GM18867 (cell line): ENCODE measurements around the gene SAFB2.

Experiments used
- ATAC-seq: cut with Tn5 transposase; IDR thresholded peaks from one replicate; pipeline ENCODE4 v1.9.1; 2021; ENCODE audit warnings: mild to moderate bottlenecking, moderate library complexity; ENCODE audit not compliant: unreplicated experiment

SAFB2 gene

GRCh38 chr19:5622465-5623396, at the start of gene SAFB2, which contains the start of gene SAFB:
Gene SAFB2, minus strand, starts transcription at chr19:5622776. Its CDS starts 61 bp downstream, at chr19:5622715.
Gene SAFB, plus strand, starts transcription at chr19:5623083. Its CDS starts 123 bp downstream, at chr19:5623206.
- peak; percentile 80 for ATAC-seq

GRCh38 chr19:5671600-5671999, 49.0 kb upstream of the SAFB2 start:
- no peak for ATAC-seq

- no peak for ATAC-seq
Observed at GRCh38 chr19:5669212-5669611, 46.6 kb upstream of the SAFB2 start.

- no peak for ATAC-seq
Observed at GRCh38 chr19:5667751-5668271, 45.2 kb upstream of the SAFB2 start.

- ATAC-seq = no peak
Observed at GRCh38 chr19:5666921-5667610, 44.5 kb upstream of the SAFB2 start.

- ATAC-seq = no peak
Observed at GRCh38 chr19:5665781-5666513, 43.4 kb upstream of the SAFB2 start.

GRCh38 chr19:5664515-5664914, 41.9 kb upstream of the SAFB2 start:
- no peak for ATAC-seq

- no peak for ATAC-seq
Observed at GRCh38 chr19:5663904-5664303, 41.3 kb upstream of the SAFB2 start.

- no peak for ATAC-seq
Observed at GRCh38 chr19:5661483-5661882, 38.9 kb upstream of the SAFB2 start.

- no peak for ATAC-seq
Observed at GRCh38 chr19:5655412-5655811, 32.8 kb upstream of the SAFB2 start.

GRCh38 chr19:5654931-5655330, 32.4 kb upstream of the SAFB2 start:
- ATAC-seq = no peak

GRCh38 chr19:5652261-5652660, 29.7 kb upstream of the SAFB2 start:
- no peak for ATAC-seq

- no peak for ATAC-seq
Observed at GRCh38 chr19:5651361-5651760, 28.8 kb upstream of the SAFB2 start.

- no peak for ATAC-seq
Observed at GRCh38 chr19:5648464-5648863, 25.9 kb upstream of the SAFB2 start.

GRCh38 chr19:5646703-5647102, 24.1 kb upstream of the SAFB2 start:
- no peak for ATAC-seq

- ATAC-seq = no peak
Observed at GRCh38 chr19:5645409-5645808, 22.8 kb upstream of the SAFB2 start.

- ATAC-seq = no peak
Observed at GRCh38 chr19:5644037-5644436, 21.5 kb upstream of the SAFB2 start.

- no peak for ATAC-seq
Observed at GRCh38 chr19:5643060-5643459, 20.5 kb upstream of the SAFB2 start.

- no peak for ATAC-seq
Observed at GRCh38 chr19:5642204-5642603, 19.6 kb upstream of the SAFB2 start.

- ATAC-seq = no peak
Observed at GRCh38 chr19:5641171-5641570, 18.6 kb upstream of the SAFB2 start.

- ATAC-seq = no peak
Observed at GRCh38 chr19:5637971-5638370, 15.4 kb upstream of the SAFB2 start.
